Skin epidermis (tissue), 12 donors: Measurements from ENCODE around the gene C10orf120.

Experiments used
- H3K27ac ChIP-seq, 21 experiments: fragments of 200-600 bp; sonication (generic) in 11 of 21; one replicate each; pipeline ENCODE4 v1.5.0; 2020; ENCODE audit warnings: mild to moderate bottlenecking in 3 of 21, inconsistent platforms in 2 of 21, moderate library complexity in 2 of 21
- H3K4me3 ChIP-seq, 7 experiments: fragments of 200-600 bp; sonication (generic) in 2 of 7; one replicate each; pipeline ENCODE4 v1.5.0; 2020; ENCODE audit warnings: inconsistent platforms in 2 of 7, mild to moderate bottlenecking in 2 of 7, moderate library complexity in 1 of 7

Gene C10orf120

GRCh38 chr10:122665329-122665860 is 34.3 kb downstream of the C10orf120 start:
- no peak overlapping the region for H3K4me3 ChIP-seq
- no peak overlapping the region for H3K27ac ChIP-seq

GRCh38 chr10:122664501-122664900 is 35.1 kb downstream of the C10orf120 start:
- no peak overlapping the region for H3K4me3 ChIP-seq
- no peak overlapping the region for H3K27ac ChIP-seq

- Histone ChIP-seq H3K27ac (no peak overlapping the region), H3K4me3 (no peak overlapping the region)
Measured at GRCh38 chr10:122663516-122664130, 36.0 kb downstream of the C10orf120 start.

GRCh38 chr10:122662231-122662630 is 37.4 kb downstream of the C10orf120 start:
- H3K27ac ChIP-seq: no peak overlapping the region
- H3K4me3 ChIP-seq: no peak overlapping the region

- Histone ChIP-seq H3K27ac (no peak overlapping the region), H3K4me3 (no peak overlapping the region)
Measured at GRCh38 chr10:122660696-122661095, 39.0 kb downstream of the C10orf120 start.

- H3K27ac ChIP-seq: no peak overlapping the region
Measured at GRCh38 chr10:122659651-122660050, 40.0 kb downstream of the C10orf120 start.

GRCh38 chr10:122659126-122659525 is 40.5 kb downstream of the C10orf120 start:
- no peak overlapping the region for H3K27ac ChIP-seq
- H3K4me3 ChIP-seq: no peak overlapping the region

More at GRCh38 chr10:122659651-122660050, 40.0 kb downstream of the C10orf120 start:
- no peak overlapping the region for H3K4me3 ChIP-seq

GRCh38 chr10:122658356-122659049 is 41.1 kb downstream of the C10orf120 start:
- no peak overlapping the region for H3K4me3 ChIP-seq
- H3K27ac ChIP-seq: no peak overlapping the region

- peak overlapping the region in 1 of 21 experiments; percentile 69 for H3K27ac ChIP-seq
- H3K4me3 ChIP-seq: no peak overlapping the region
Measured at GRCh38 chr10:122657729-122658128, 41.9 kb downstream of the C10orf120 start.

GRCh38 chr10:122657255-122657654 is 42.4 kb downstream of the C10orf120 start:
- peak overlapping the region in 1 of 21 experiments; percentile 69 for H3K27ac ChIP-seq
- H3K4me3 ChIP-seq: no peak overlapping the region

- Histone ChIP-seq H3K4me3 (no peak overlapping the region), H3K27ac (peak overlapping the region in 2 of 21 experiments; percentile 2 to 69)
Measured at GRCh38 chr10:122656741-122657140, 42.9 kb downstream of the C10orf120 start.

- peak overlapping the region in 1 of 21 experiments; percentile 69 for H3K27ac ChIP-seq
Measured at GRCh38 chr10:122656308-122656705, 43.3 kb downstream of the C10orf120 start.

GRCh38 chr10:122655524-122656307 is 43.9 kb downstream of the C10orf120 start:
- H3K27ac ChIP-seq: no peak overlapping the region

More at GRCh38 chr10:122656308-122656705, 43.3 kb downstream of the C10orf120 start:
- no peak overlapping the region for H3K4me3 ChIP-seq

GRCh38 chr10:122650331-122650730 is 49.3 kb downstream of the C10orf120 start:
- no peak overlapping the region for H3K27ac ChIP-seq
- H3K4me3 ChIP-seq: no peak overlapping the region

More at GRCh38 chr10:122655524-122656307, 43.9 kb downstream of the C10orf120 start:
- H3K4me3 ChIP-seq: no peak overlapping the region

- Histone ChIP-seq H3K27ac (no peak overlapping the region), H3K4me3 (no peak overlapping the region)
Measured at GRCh38 chr10:122649903-122650302, 49.7 kb downstream of the C10orf120 start.

- H3K4me3 ChIP-seq: no peak overlapping the region
- H3K27ac ChIP-seq: no peak overlapping the region
Measured at GRCh38 chr10:122648599-122649428, 50.8 kb downstream of the C10orf120 start.
